ENCODE results near the gene NDUFB11.
A peak's percentile ranks its signal among the peaks of the same experiment; 100 is the strongest.
"Not testable (repeated sequence)": the region's sequence is repeated elsewhere in the genome, so short reads cannot be mapped to it uniquely, and the experiment has no call there.

The NDUFB11 gene

GRCh38 chrX:47143894-47144625 is 442 bp downstream of the NDUFB11 start:
- POLR2A ChIA-PET (ENCODE audit: low non-redundant PET): interaction anchor here (0.6 to 1.2 kb wide), 3 partner anchors 15 to 47 kb away, joined by 3 to 4 read pairs (median 4); no protein-coding TSS in a partner anchor
- CTCF ChIA-PET: interaction anchor here (0.6 kb wide), 1 partner anchor 10 kb away, joined by 3 read pairs; no protein-coding TSS in a partner anchor
- DNase-seq (ENCODE audit: low spot score): peak; percentile 55
- peak overlapping the region; percentile 93 for H3K27ac ChIP-seq
- no peak for TF ChIP-seq CTCF (conservative IDR thresholded peaks at IDR 0.05; ENCODE audit: low read depth)

- POLR2A ChIA-PET (ENCODE audit: low non-redundant PET): no interaction called here
- CTCF ChIA-PET: no interaction called here
Observed at GRCh38 chrX:47138171-47138570, 6.3 kb downstream of the NDUFB11 start.

DNA sequence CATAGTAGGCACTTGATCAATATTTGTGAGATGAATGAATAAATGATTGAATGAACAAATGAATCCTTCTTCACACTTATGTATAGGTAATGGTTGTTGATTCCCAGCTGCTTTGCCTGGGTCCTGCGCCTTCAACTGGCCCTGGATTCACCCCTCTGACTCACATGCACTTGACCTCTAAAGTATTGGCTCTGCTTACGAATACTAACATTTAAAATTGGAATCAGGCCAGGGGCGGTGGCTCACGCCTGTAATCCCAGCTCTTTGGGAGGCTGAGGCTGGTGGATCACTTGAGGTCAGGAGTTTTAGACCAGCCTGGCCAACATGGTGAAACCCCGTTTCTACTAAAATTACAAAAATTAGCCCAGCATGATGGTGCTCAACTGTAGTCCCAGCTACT is 8.9 kb downstream of the NDUFB11 start:
- POLR2A ChIA-PET (ENCODE audit: low non-redundant PET); H3K27ac ChIP-seq; CTCF ChIA-PET: not testable (repeated sequence)
- DNase-seq (ENCODE audit: low spot score): peak; percentile 54

More at GRCh38 chrX:47138171-47138570, 6.3 kb downstream of the NDUFB11 start:
- no peak for TF ChIP-seq CTCF (conservative IDR thresholded peaks at IDR 0.05; ENCODE audit: low read depth)
- H3K27ac ChIP-seq: no peak overlapping the region
- no peak for DNase-seq (ENCODE audit: low spot score)

DNA sequence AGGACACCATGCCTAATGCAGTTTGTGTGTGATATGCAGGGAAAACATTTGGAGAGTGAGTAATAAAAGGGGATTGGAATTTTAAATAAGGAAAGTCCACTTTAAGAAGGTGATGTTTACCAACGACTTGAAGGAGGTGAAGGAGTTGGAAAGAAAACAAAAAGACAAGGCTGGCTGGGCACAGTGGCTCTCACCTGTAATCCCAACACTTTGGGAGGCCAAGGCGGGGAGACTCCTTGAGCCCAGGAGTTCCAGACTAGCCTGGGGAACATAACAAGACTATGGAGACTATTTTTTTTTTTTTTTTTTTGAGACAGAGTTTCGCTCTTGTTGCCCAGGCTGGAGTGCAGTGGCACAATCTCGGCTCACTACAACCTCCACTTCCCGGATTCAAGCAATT is 11.0 kb downstream of the NDUFB11 start:
- H3K27ac ChIP-seq: no peak overlapping the region
- no peak for TF ChIP-seq CTCF (conservative IDR thresholded peaks at IDR 0.05; ENCODE audit: low read depth)
- ChIA-PET POLR2A (ENCODE audit: low non-redundant PET) (no interaction called here), CTCF (no interaction called here)
- DNase-seq (ENCODE audit: low spot score): no peak

- peak overlapping the region; percentile 86 for H3K27ac ChIP-seq
- no peak for DNase-seq (ENCODE audit: low spot score)
- ChIA-PET POLR2A (ENCODE audit: low non-redundant PET) (interaction anchor here (0.5 to 1.3 kb wide), 2 partner anchors 15 to 65 kb away, joined by 3 to 4 read pairs; partner anchors contain the start of genes NDUFB11 and RBM10), CTCF (interaction anchor here (0.6 kb wide), 3 partner anchors 215 to 524 kb away, joined by 3 to 4 read pairs (median 3); no protein-coding TSS in a partner anchor)
- no peak for TF ChIP-seq CTCF (conservative IDR thresholded peaks at IDR 0.05; ENCODE audit: low read depth)
Observed at GRCh38 chrX:47129899-47130358, 14.6 kb downstream of the NDUFB11 start.

- POLR2A ChIA-PET (ENCODE audit: low non-redundant PET): interaction anchor here (1.3 kb wide), 1 partner anchor 16 kb away, joined by 4 read pairs; the partner anchor contains the start of genes NDUFB11 and RBM10
- CTCF ChIA-PET: interaction anchor here (0.6 kb wide), 2 partner anchors 215 to 393 kb away, joined by 3 read pairs; no protein-coding TSS in a partner anchor
- DNase-seq (ENCODE audit: low spot score): peak; percentile 95
- TF ChIP-seq CTCF (conservative IDR thresholded peaks at IDR 0.05; ENCODE audit: low read depth): no peak
- peak overlapping the region; percentile 86 for H3K27ac ChIP-seq
Observed at GRCh38 chrX:47129157-47129898, 15.2 kb downstream of the NDUFB11 start.

GRCh38 chrX:47124466-47124865 is 20.0 kb downstream of the NDUFB11 start:
- not testable (repeated sequence) for H3K27ac ChIP-seq
- CTCF ChIA-PET: interaction anchor here (0.6 kb wide), 1 partner anchor 42 kb away, joined by 3 read pairs; no protein-coding TSS in a partner anchor

DNA sequence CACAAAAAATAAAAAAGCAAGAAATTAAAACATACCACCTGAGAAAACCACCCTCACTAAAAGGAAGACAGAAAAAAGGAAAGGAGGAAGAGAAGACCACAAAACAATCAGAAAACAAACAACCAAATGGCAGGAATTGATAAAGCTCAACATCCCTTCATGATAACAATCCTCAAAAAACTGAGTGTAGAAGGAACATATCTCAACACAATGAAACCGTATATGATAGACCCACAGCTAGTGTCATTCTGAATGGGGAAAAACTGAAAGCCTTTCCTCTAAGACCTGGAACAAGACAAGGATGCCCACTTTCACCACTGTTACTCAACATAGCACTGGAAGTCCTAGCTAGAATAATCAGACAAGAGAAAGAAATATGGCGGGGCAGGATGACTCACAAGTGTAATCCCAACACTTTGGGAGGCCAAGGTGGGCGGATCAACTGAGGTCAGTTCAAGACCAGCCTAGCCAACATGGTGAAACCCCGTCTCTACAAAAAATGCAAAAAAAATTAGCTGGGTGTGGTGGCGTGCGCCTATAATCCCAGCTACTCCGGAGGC is 27.9 kb downstream of the NDUFB11 start:
- DNase-seq (ENCODE audit: low spot score); H3K27ac ChIP-seq; CTCF ChIA-PET; POLR2A ChIA-PET (ENCODE audit: low non-redundant PET): not testable (repeated sequence)

More at GRCh38 chrX:47124466-47124865, 20.0 kb downstream of the NDUFB11 start:
- POLR2A ChIA-PET (ENCODE audit: low non-redundant PET): interaction anchor here (0.5 to 0.7 kb wide), 2 partner anchors 30 to 356 kb away, joined by 3 to 4 read pairs; no protein-coding TSS in a partner anchor
- not testable (repeated sequence) for DNase-seq (ENCODE audit: low spot score)
